Middle frontal gyrus (tissue), 1 donor: ENCODE measurements around the gene ESRRA.

ENCODE experiments used
- DNase-seq: peaks from one replicate; pipeline ENCODE4 v3.0.0-alpha.2; 2015; ENCODE audit warnings: low spot score; ENCODE audit errors: extremely low spot score

The ESRRA gene

DNA sequence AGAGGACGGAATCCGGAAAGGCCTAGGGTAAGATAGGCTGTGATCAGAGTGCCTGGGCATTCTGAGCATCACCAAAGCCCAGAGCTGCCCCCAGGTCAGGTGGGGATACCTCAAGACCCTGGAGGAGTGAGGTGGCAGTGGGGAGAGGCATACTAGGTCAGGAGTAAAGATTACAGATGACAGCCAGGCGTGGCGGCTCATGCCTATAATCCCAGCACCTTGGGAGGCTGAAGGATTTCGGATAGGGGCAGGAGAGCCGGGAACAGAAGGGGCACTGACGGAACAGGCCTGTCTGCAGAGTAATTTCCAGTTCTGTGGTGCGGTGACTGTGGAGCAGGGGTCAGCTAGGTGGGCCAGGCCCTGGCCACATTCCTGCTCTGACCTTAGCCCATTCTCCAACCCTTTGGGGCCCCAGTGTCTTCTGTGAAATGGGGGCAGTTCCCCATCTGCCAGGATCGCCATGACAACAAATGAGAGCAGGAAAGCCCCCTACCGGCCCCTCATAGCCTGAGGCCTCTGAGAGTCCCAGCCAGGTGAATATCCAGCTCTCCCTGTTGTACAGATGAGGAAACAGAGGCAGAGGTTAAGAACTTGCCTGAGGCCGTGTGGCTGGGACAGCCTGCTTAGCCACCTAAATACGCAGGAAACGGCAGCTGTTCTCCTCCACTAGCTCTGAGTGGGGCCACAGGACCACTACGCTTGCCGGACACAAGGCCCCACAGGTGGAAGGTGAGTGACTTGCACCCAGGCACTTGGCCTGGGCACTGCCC lies 30.1 kb upstream of the ESRRA start:
- no peak for DNase-seq

DNA sequence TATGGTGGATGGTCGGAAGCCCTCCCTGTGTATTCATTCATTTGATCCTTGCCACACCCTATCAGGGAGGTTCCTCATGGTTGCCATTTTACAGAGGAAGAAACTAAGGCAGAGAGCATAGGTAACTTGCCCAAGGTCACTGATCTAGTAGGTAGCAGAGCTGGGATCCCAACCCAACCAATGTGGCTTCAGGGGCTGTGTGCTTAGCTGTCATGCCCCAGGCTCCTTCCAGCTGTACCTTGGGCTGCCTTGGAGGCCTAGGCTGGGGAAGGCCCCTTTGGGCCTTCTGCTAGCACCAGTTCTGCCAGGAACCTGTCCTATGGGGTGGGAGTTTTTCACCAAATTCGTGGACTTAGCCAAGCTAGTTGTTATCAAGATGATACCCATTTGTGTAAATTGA lies 29.5 kb upstream of the ESRRA start:
- DNase-seq: no peak

DNA sequence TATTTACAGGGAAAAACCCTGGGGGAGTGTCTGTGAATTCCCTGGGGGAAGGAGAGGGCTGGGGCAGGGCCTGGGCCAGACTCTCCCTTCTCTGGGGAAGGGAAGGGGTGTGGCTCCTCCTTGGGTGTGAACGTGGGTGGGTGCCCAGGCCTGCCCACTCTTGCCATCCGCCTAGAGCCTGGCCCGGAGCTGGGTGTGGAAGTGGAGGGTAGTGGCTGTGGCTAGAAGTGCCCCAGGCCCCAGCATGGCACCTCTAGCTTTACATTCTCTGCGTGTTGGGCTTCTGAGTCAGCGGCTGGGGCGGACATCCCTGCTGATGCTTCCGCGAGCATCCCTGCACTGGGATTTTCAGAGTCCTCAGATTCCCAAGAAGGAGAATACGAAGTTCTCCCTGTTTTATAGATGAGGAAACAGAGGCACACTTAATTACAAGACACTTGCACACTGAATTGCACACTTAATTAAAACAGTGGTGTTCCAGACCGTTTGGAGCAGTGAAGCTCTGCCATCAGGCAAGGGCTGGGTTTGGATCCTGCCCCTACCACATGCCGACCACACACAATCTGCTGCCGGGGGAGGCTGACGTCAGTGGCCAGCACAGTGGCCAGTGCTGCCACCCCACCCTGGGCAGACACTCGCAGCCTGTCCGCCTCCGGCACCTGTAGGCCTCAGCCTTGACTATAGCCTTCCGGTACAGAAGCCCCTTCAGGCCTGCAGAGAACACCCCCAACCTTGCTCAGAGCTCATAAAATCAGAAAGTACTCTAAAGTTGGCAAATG lies 28.5 kb upstream of the ESRRA start:
- DNase-seq: no peak

DNA sequence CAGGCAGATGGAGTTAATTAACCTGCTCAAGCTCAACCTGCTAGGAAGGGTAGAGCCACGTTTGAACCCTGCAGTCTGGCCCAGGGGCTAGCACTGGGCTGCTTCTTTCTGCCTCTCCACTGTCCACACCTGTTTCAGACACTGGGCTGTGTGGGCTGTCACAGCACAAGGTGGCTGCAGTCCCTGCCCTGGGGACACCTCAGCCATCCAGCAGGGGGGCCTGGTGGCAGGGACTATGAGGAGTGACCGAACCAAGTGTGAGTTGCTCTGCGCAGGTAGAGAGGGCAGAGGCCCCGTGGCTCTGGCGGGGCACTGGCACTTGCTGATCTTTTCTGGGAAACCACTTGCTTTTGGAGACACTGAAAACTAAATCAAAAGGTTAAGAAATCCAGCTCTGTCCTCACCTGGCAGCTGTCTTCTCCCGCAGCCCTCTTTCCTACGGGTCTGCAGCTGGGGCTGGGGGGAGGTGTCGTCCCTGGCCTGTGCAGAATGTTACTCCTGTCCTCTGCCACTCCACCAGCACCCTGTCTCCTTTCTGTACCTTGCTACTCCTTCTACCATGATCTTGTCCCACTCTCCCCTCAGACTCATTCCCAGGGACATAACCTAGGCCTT lies 26.6 kb upstream of the ESRRA start:
- no peak for DNase-seq

DNA sequence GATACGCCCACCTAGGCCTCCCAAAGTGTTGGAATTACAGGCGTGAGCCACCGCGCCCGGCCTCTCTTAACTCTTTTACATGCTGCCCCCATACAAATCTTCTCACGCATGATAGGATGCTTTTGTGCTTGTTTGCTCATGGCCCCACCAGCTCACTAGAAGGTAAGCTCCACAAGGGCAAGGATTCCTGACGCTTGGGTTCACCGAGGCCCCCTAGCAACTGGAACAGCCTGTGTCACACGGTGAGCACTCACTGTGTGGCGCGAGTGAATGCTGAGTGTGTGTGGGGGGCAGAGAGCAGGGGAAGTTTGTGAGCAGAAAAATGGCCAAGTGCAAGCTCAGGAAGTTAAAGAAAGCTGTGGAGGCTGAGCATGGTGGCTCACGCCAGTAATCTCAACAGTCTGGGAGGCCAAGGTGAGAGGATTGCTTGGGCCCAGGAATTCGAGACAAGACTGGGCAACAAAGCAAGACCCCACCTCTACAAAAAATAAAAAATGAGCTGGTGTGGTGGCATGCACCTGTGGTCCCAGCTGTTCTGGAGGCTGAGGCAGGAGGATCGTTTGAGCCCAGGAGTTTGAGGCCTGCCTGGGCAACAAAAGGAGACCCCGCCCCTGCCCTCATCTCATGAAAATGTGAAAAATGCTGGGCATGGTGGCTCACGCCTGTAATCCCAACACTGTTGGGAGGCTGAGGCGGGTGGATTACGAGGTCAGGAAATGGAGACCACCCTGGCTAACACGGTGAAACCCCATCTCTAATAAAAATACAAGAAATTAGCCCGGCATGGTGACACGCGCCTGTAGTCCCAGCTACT lies 23.2 kb upstream of the ESRRA start:
- no peak for DNase-seq

DNA sequence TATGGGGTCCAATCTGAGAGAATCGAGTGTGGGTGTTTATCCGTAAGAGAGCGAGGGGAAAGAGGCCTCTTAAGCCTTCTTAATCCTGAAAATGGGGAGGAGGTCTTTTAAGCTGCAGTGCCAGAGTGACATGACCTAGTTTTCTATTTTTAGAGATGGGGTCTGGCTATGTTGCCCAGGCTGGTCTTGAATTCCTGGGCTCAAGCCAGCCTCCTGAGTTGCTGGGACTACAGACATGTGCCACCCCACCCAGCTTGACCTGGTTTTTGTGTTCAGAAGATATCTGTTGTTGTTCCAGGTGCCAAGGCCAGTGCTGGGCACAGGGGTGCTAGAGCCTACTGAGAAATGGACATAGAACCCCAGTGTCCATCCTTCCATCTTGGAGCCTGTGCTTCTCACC lies 22.2 kb upstream of the ESRRA start:
- DNase-seq: no peak

DNA sequence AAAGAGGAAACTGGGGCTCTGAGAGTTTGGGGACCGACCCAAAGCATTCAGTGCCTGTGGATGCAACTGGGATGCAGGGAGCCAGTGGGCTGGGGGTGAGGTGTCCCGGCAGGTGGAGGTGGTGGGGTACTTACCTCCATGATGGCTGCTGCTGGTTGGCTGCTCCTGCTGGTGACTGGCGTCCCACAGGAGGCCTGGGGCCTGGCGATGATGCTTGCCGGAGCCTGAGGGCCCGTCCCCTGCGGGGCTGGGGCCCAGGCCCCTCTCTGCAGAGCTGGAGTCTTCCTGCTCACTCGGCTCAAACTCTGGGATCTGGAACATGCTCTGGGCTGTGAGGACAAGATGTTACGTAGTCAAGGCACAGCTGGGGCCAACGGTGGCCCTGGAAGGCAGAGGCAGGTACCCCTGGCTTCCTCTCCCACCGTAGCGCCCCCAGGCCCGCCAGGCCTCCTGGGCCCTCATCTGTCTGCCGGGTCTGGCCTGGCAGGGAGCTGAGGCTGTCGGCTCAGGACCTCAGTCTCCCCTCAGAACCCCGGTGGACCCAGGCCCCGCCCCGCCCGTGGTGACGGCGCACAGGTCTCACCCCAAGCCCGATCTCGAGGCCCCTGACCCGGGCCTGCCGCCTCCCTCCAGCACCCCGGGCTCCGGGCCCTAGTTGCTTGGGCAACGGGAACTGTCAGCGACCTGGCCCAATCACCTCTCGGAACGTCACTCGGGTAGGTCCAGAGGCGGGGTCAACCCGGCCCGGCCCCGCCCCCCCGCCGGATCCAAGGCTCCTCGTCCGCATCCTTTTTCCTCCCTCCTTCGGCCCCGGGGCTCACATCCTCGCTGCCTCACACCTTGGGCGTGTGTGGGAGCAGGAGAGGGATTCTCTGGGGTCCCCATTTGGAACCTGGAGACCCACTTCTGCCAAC lies 21.0 kb upstream of the ESRRA start, which contains the start of gene BAD:
BAD (minus strand) TSS at position 618 of the 914 bp plus-strand sequence; CDS start at position 321, 297 bp downstream.
- DNase-seq: peak; percentile 92

DNA sequence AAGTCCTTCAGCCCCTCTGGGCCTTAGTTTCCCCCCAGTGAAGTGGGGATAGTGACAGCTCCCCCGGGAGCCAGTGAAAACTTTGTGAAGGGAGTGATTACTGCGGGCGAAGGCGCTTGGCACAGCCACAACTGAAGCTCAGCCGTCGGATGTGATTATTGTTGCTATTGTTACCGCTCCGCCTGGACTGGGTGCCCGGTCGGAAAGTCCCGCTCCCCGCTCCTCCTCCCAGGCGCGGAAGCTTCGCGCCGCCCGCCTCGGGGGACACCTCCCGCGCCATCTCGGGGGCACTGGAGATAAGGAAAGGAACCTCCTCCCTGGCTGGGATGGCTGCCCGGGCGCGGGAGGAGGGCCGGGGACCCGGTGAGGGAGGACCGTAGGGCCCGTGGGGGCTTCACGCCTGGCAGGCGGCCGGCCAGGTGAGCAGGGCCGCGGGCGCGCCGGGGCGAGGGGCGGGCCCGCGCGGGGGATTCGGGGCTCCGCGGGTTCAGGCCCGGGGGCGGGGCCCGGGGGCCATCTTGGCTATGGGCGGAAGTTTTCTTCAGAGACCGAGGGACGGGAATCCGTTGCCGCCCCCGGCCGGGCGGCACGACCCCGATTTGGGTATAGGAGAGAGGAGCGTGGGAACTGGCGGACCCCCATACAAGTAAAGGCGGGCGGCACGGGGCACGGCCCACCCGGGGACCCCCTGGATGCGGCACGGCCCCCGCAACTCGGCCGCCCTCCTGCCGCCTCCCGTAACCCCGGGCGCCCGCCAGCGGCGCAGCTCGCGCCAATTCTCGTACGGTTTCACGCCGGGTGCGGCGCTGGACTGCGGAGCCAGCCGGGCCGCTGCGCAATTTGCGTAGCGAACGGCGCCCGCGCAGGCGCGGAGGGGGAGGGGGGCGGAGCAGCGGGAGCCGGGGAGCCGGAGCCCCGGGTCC lies 20.1 kb upstream of the ESRRA start, which contains the start of gene GPR137:
GPR137 (plus strand) TSS at position 887 of the 923 bp plus-strand sequence. CDS start 677 bp downstream, outside the sequence.
- peak; percentile 78 for DNase-seq

DNA sequence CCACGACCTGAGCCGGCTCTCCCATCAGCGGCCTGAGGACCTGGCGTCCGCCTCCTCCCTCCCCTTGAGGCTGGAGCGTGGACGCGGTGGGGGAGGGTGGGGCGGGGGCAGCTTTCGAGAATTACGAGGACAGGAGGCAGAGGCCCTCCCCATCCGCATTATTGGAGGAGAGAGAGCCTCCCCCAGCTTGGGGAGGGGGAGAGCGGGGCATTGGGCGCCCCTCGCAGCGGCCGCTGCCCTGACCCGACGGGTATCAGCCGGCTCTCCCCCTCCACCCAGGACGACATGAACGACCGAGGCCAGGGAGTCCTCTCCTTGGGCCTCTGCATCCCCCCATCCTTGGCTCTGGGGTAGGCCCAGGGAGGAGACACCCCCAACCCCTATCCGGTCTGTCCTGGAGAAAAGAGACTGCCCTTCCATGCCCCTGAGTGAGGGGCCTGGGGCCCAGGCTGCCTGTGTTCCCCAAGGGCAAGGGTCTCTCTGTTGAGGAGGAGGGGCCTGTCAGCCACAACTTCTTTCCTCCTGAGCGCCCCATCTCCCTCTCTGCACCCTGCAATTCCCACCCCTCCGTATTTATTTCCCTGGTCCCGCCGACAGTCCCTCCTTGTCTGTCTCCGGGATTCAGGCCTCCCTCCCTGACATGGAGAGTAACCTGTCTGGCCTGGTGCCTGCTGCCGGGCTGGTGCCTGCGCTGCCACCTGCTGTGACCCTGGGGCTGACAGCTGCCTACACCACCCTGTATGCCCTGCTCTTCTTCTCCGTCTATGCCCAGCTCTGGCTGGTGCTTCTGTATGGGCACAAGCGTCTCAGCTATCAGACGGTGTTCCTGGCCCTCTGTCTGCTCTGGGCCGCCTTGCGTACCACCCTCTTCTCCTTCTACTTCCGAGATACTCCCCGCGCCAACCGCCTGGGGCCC lies 19.2 kb upstream of the ESRRA start:
- no peak for DNase-seq

DNA sequence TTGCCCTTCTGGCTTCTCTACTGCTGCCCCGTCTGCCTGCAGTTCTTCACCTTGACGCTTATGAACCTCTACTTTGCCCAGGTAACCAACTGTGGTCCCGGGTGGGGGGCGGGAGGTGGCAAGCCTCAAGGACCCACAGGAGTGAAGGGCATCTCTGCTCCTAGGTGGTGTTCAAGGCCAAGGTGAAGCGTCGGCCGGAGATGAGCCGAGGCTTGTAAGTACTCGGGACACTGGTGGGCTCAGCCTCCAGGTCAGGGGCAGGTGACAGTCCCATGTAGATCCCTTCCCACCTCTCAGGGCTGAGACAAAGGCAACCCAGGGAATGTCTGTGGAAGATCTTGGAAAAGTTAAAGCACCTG lies 18.5 kb upstream of the ESRRA start:
- no peak for DNase-seq

DNA sequence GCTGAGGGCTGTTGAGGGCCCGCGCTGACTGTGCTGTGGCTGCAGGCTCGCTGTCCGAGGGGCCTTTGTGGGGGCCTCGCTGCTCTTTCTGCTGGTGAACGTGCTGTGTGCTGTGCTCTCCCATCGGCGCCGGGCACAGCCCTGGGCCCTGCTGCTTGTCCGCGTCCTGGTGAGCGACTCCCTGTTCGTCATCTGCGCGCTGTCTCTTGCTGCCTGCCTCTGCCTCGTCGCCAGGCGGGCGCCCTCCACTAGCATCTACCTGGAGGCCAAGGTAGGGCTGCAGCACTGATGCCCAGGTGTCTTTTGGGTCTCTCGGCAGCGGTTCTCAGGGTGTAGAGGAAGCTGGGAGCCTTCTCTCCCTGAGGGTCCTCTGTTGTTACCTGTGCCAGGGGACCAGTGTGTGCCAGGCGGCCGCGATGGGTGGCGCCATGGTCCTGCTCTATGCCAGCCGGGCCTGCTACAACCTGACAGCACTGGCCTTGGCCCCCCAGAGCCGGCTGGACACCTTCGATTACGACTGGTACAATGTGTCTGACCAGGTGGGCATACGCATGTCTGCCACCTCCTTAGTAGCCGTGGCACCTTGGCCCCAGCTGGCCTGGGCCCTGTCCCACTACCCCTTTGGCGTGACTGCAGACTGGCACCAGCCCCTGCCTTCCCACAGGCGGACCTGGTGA lies 17.5 kb upstream of the ESRRA start:
- no peak for DNase-seq

DNA sequence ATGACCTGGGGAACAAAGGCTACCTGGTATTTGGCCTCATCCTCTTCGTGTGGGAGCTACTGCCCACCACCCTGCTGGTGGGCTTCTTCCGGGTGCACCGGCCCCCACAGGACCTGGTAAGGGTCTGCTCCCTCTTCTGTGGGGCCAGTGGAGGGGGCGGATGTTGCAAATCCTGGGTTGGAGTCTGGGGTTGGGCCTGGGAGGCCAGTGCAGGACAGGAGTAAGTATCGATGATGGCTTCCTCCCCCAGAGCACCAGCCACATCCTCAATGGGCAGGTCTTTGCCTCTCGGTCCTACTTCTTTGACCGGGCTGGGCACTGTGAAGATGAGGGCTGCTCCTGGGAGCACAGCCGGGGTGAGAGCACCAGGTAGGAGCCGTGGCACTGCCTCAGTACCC lies 17.0 kb upstream of the ESRRA start:
- no peak for DNase-seq

DNA sequence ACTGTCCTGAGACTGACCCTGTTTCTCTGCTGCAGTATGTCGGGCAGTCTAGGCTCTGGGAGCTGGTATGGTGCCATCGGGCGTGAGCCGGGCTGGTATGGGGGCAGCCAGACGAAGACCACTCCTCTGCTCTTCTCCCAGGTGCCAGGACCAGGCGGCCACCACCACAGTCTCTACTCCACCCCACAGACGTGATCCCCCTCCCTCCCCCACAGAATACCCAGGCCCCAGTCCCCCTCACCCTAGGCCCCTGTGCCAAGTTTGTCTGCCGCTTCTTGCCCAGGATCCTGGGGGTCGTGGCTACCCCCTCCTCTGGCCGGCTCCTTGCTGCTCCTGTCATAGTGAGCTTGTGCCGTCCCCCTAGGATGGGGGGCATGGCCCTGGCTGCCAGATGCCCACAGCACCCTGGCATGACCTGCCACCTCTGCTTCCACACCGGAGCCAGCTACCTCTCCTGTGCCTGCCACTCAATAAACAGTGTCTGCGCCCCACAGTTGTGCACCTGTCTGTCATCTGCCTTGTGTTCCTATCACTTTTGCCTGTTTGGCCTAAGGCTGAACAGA lies 16.2 kb upstream of the ESRRA start:
- DNase-seq: no peak

DNA sequence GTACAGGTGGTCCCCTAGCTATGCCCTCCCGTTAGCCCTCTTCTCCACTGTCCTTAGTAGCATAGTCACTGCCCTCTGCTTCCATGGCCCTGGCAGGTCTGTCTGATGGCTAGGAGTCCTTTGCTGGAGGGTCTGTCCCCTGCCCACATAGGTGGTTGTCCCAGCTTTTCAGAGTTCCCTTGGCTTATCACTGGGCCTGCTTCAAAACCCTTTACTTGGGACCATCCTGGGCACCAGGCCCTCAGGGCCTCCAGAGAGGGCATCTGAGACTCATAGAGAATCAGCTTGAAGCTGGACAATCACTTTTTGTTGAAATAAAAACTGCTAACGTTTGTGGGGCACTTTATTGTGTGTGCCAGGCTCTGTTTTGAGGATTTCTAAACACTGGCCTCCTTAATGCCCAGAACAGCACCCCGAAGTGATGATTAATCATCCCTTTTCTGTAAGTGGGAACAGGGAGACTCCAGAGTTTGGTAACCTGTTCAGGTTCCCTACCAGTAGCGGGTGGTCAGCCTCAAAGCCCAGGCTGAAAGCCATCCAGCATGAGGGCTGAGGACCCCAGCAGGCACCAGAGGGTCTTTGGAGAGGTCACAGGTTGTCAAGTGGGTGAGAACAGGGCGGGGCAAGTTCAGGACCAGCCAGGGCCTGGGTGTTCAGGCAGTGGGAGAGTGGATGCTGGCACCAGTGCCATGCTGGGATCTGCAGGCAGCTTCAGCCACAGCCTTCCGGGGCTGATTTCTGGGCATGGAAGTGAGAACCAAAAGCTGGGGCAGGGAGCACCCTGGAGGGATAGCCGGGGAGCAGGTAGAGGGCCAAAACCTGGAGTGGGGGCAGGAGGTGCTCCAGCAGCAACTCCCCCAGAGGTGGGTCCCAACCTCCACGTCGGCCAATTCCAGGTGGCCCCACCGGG lies 14.7 kb upstream of the ESRRA start:
- no peak for DNase-seq

DNA sequence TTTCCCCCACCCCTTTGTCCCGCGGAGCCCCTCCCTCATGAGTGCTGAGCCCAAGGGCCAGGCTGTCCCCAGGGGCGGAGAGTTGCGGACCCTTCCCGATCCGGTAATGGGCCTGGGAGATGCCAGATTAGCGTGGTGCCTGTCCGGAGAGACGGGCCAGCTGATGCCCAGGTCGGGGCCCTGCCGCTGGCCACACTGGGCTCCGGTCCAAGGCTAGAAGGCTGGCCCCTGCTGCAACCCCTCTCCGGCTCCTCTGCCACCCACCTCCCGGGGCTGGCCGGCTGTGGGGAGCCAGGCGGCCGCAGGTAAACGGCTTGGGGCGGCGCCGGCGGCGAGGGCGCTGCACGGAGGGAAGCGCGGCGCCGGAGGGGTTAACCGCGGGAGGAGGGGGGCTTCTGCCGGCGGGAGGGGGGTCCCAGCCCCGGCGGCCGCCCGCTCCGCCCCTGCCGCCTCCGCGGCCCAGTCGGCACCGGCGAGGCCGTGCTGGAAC lies 14.0 kb upstream of the ESRRA start, which contains the start of gene KCNK4:
KCNK4 (plus strand) TSS at position 41 of the 490 bp plus-strand sequence. CDS start 1,717 bp downstream, outside the sequence.
- no peak for DNase-seq
